Measurements from ENCODE around the gene ERGIC1.

The ERGIC1 gene

GRCh38 chr5:172959824-172960799 is 126.1 kb downstream of the ERGIC1 start:
- peaks cover 11% of the 10 kb centered on the region; the same call in 1 of the 2 replicates for H3K27me3 ChIP-seq (ENCODE audit: insufficient read depth, low read length)
- no peaks in the 10 kb centered on the region for H3K9me3 ChIP-seq (ENCODE audit: insufficient read depth, low read depth, low read length)
- H3K4me3 ChIP-seq (ENCODE audit: low read length) = peak overlapping the region; percentile 100
- peaks cover 9% of the 10 kb centered on the region for H3K36me3 ChIP-seq (ENCODE audit: insufficient read depth, low read length)
- H3K27ac ChIP-seq (ENCODE audit: low read depth, low read length) = peak overlapping the region; percentile 52; the same call in 1 of the 2 replicates
- WGBS = 17% methylated on average over 27 of the region's 28 CpGs
- no peaks in the 10 kb centered on the region for H3K4me1 ChIP-seq (ENCODE audit: insufficient read depth, low read length)
- H3K9ac ChIP-seq (ENCODE audit: low read depth, low read length) = peak overlapping the region; percentile 86

- Histone ChIP-seq H3K4me1 (ENCODE audit: insufficient read depth, low read length) (no peaks in the 10 kb centered on the region), H3K9me3 (ENCODE audit: insufficient read depth, low read depth, low read length) (no peaks in the 10 kb centered on the region), H3K9ac (ENCODE audit: low read depth, low read length) (no peak overlapping the region), H3K27me3 (ENCODE audit: insufficient read depth, low read length) (peaks cover 3% of the 10 kb centered on the region), H3K4me3 (ENCODE audit: low read length) (no peak overlapping the region), H3K36me3 (ENCODE audit: insufficient read depth, low read length) (peaks cover 33% of the 10 kb centered on the region), H3K27ac (ENCODE audit: low read depth, low read length) (no peak overlapping the region)
- 90% methylated on average over 2 of the region's 2 CpGs for WGBS
Measured at GRCh38 chr5:172969921-172970320, 135.9 kb downstream of the ERGIC1 start.

- H3K4me1 ChIP-seq (ENCODE audit: insufficient read depth, low read length) = no peaks in the 10 kb centered on the region
- no peak overlapping the region for H3K9ac ChIP-seq (ENCODE audit: low read depth, low read length)
- 93% methylated on average over 3 of the region's 3 CpGs for WGBS
- H3K4me3 ChIP-seq (ENCODE audit: low read length) = no peak overlapping the region
- peaks cover 25% of the 10 kb centered on the region for H3K36me3 ChIP-seq (ENCODE audit: insufficient read depth, low read length)
- peaks cover 6% of the 10 kb centered on the region for H3K27me3 ChIP-seq (ENCODE audit: insufficient read depth, low read length)
- no peak overlapping the region for H3K27ac ChIP-seq (ENCODE audit: low read depth, low read length)
- no peaks in the 10 kb centered on the region for H3K9me3 ChIP-seq (ENCODE audit: insufficient read depth, low read depth, low read length)
Measured at GRCh38 chr5:172971482-172971881, 137.4 kb downstream of the ERGIC1 start.

GRCh38 chr5:172972552-172972951 is 138.5 kb downstream of the ERGIC1 start:
- H3K27me3 ChIP-seq (ENCODE audit: insufficient read depth, low read length) = peaks cover 9% of the 10 kb centered on the region
- no peak overlapping the region for H3K4me3 ChIP-seq (ENCODE audit: low read length)
- no peak overlapping the region for H3K27ac ChIP-seq (ENCODE audit: low read depth, low read length)
- no peaks in the 10 kb centered on the region for H3K9me3 ChIP-seq (ENCODE audit: insufficient read depth, low read depth, low read length)
- no peaks in the 10 kb centered on the region for H3K4me1 ChIP-seq (ENCODE audit: insufficient read depth, low read length)
- 89% methylated on average over 3 of the region's 5 CpGs for WGBS
- peaks cover 22% of the 10 kb centered on the region for H3K36me3 ChIP-seq (ENCODE audit: insufficient read depth, low read length)
- no peak overlapping the region for H3K9ac ChIP-seq (ENCODE audit: low read depth, low read length)

GRCh38 chr5:172973127-172973916 is 139.3 kb downstream of the ERGIC1 start:
- peaks cover 13% of the 10 kb centered on the region for H3K27me3 ChIP-seq (ENCODE audit: insufficient read depth, low read length)
- 85% methylated on average over 3 of the region's 3 CpGs for WGBS
- H3K4me1 ChIP-seq (ENCODE audit: insufficient read depth, low read length) = no peaks in the 10 kb centered on the region

GRCh38 chr5:172973931-172974330 is 139.9 kb downstream of the ERGIC1 start:
- 88% methylated on average over 8 of the region's 8 CpGs for WGBS
- Histone ChIP-seq H3K9ac (ENCODE audit: low read depth, low read length) (no peak overlapping the region), H3K4me3 (ENCODE audit: low read length) (no peak overlapping the region), H3K36me3 (ENCODE audit: insufficient read depth, low read length) (peaks cover 12% of the 10 kb centered on the region), H3K9me3 (ENCODE audit: insufficient read depth, low read depth, low read length) (no peaks in the 10 kb centered on the region), H3K27ac (ENCODE audit: low read depth, low read length) (no peak overlapping the region), H3K27me3 (ENCODE audit: insufficient read depth, low read length) (peaks cover 13% of the 10 kb centered on the region), H3K4me1 (ENCODE audit: insufficient read depth, low read length) (no peaks in the 10 kb centered on the region)

More at GRCh38 chr5:172973127-172973916, 139.3 kb downstream of the ERGIC1 start:
- Histone ChIP-seq H3K36me3 (ENCODE audit: insufficient read depth, low read length) (peaks cover 15% of the 10 kb centered on the region), H3K4me3 (ENCODE audit: low read length) (no peak overlapping the region), H3K9me3 (ENCODE audit: insufficient read depth, low read depth, low read length) (no peaks in the 10 kb centered on the region), H3K9ac (ENCODE audit: low read depth, low read length) (no peak overlapping the region), H3K27ac (ENCODE audit: low read depth, low read length) (no peak overlapping the region)

- Histone ChIP-seq H3K4me1 (ENCODE audit: insufficient read depth, low read length) (no peaks in the 10 kb centered on the region), H3K4me3 (ENCODE audit: low read length) (no peak overlapping the region), H3K27ac (ENCODE audit: low read depth, low read length) (no peak overlapping the region), H3K27me3 (ENCODE audit: insufficient read depth, low read length) (peaks cover 13% of the 10 kb centered on the region), H3K9ac (ENCODE audit: low read depth, low read length) (no peak overlapping the region), H3K36me3 (ENCODE audit: insufficient read depth, low read length) (0 out of 2 replicates have a peak, but pooled peaks cover under 1% of the 10 kb centered on the region), H3K9me3 (ENCODE audit: insufficient read depth, low read depth, low read length) (no peaks in the 10 kb centered on the region)
- WGBS = 96% methylated on average over 10 of the region's 11 CpGs
Measured at GRCh38 chr5:172975289-172975688, 141.2 kb downstream of the ERGIC1 start.

- H3K9me3 ChIP-seq (ENCODE audit: insufficient read depth, low read depth, low read length) = no peaks in the 10 kb centered on the region
- peaks cover 11% of the 10 kb centered on the region for H3K27me3 ChIP-seq (ENCODE audit: insufficient read depth, low read length)
- H3K27ac ChIP-seq (ENCODE audit: low read depth, low read length) = no peak overlapping the region
- 91% methylated on average over 4 of the region's 4 CpGs for WGBS
- no peak overlapping the region for H3K4me3 ChIP-seq (ENCODE audit: low read length)
- H3K36me3 ChIP-seq (ENCODE audit: insufficient read depth, low read length) = no peaks in the 10 kb centered on the region
- H3K9ac ChIP-seq (ENCODE audit: low read depth, low read length) = no peak overlapping the region
- H3K4me1 ChIP-seq (ENCODE audit: insufficient read depth, low read length) = no peaks in the 10 kb centered on the region
Measured at GRCh38 chr5:172979778-172980177, 145.7 kb downstream of the ERGIC1 start.

- no peaks in the 10 kb centered on the region for H3K9me3 ChIP-seq (ENCODE audit: insufficient read depth, low read depth, low read length)
- no peak overlapping the region for H3K27ac ChIP-seq (ENCODE audit: low read depth, low read length)
- H3K36me3 ChIP-seq (ENCODE audit: insufficient read depth, low read length) = peaks cover 12% of the 10 kb centered on the region; the same call in 1 of the 2 replicates
- 0 out of 2 replicates have a peak, but pooled peaks cover 3% of the 10 kb centered on the region for H3K4me1 ChIP-seq (ENCODE audit: insufficient read depth, low read length)
- WGBS = 94% methylated on average over 7 of the region's 7 CpGs
- no peak overlapping the region for H3K9ac ChIP-seq (ENCODE audit: low read depth, low read length)
- peaks cover 8% of the 10 kb centered on the region; the same call in 1 of the 2 replicates for H3K27me3 ChIP-seq (ENCODE audit: insufficient read depth, low read length)
- no peak overlapping the region for H3K4me3 ChIP-seq (ENCODE audit: low read length)
Measured at GRCh38 chr5:172981931-172982330, 147.9 kb downstream of the ERGIC1 start.

GRCh38 chr5:172983542-172984243 is 149.6 kb downstream of the ERGIC1 start, which contains the start of gene ATP6V0E1:
Gene ATP6V0E1 (plus strand): TSS chr5:172983771. CDS start chr5:172983861, 90 bp downstream.
- H3K27ac ChIP-seq (ENCODE audit: low read depth, low read length) = peak within 1 kb of the TSS; percentile 76
- H3K36me3 ChIP-seq (ENCODE audit: insufficient read depth, low read length) = peaks cover 18% of the 10 kb centered on the region; the same call in 1 of the 2 replicates
- H3K9ac ChIP-seq (ENCODE audit: low read depth, low read length) = peak within 1 kb of the TSS; percentile 82
- H3K27me3 ChIP-seq (ENCODE audit: insufficient read depth, low read length) = no peaks in the 10 kb centered on the region
- H3K4me3 ChIP-seq (ENCODE audit: low read length) = peak within 1 kb of the TSS; percentile 93
- under 1% methylated on average over 49 of the region's 49 CpGs for WGBS
- H3K4me1 ChIP-seq (ENCODE audit: insufficient read depth, low read length) = 0 out of 2 replicates have a peak, but pooled peaks cover 3% of the 10 kb centered on the region
- no peaks in the 10 kb centered on the region for H3K9me3 ChIP-seq (ENCODE audit: insufficient read depth, low read depth, low read length)
